GM21717 (cell line): ENCODE measurements around the gene CLDN17.

Experiments used
- ATAC-seq: cut with Tn5 transposase; IDR thresholded peaks from one replicate; pipeline ENCODE4 v1.9.1; 2021; ENCODE audit warnings: mild to moderate bottlenecking, moderate library complexity; ENCODE audit not compliant: unreplicated experiment

The CLDN17 gene

DNA sequence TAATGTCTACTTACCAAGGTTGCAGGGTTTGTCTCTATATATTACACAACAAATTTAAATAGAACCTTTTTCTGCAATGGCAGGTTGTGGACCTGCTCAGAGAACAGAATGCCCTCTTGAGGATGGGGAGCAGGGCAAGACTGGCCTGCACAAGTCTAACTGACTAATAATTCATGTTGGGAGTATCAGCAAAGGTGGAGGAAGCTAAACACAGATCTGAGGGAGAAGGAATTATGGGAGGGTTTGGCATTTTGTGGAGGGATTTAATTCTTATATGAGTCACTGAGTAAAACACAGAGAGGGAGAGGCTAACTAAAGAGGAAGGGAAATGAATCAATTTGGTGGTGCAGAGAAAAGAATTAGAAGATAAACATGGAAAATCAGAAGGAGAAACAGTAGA, 40.0 kb downstream of the CLDN17 start:
- ATAC-seq = no peak

DNA sequence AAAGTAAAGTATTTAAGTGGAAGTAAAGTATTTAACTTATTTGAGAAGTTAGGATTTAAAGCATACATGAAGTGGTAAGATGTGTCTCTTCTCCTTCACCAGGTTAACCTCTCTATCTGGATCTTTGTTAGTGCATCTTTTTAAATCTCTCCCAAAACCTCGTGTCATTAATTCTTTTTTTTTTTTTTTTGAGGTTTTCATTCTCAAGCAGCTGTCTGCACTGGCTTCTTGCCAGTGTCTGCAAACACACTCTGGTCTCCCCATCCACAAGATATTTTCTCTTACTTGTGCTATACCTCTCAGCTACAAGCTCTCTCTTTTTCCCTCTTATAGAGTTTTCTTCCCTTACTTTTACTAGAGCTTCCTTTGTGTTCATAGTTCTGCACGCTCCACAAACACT, 49.0 kb downstream of the CLDN17 start:
- no peak for ATAC-seq

DNA sequence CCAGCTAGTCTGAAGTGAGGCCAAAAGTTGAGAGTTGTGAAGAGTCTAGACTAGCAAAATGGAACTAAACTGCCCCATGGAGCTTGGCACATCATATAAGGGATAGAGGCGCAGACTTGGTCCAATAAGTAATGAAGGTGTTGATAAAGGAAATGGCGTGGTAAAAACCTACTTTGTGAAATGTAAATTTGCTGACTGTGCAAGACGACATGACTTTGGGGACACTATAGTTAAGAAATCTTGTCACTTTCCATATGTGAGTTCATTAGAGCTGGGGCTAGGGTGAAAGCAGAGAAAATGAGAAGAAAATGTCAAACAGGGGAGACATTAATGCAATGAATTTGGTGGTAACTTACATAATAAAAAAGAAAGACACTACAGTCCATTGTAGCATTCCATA, 50.1 kb downstream of the CLDN17 start:
- no peak for ATAC-seq
